HG03045 (cell line): ENCODE results near the gene FAM177A1.
"Not testable (repeated sequence)": the region's sequence is repeated elsewhere in the genome, so short reads cannot be mapped to it uniquely, and the experiment has no call there.

Source experiments
- ATAC-seq: cut with Tn5 transposase; IDR thresholded peaks from one replicate; pipeline ENCODE4 v1.9.1; 2021; ENCODE audit warnings: mild to moderate bottlenecking, moderate library complexity; ENCODE audit not compliant: unreplicated experiment

FAM177A1 gene

GRCh38 chr14:35061113-35061791 is 15.2 kb downstream of the FAM177A1 start:
- not testable (repeated sequence) for ATAC-seq

GRCh38 chr14:35065731-35066130 is 19.7 kb downstream of the FAM177A1 start:
- not testable (repeated sequence) for ATAC-seq

- ATAC-seq: no peak
Measured at GRCh38 chr14:35068238-35069012, 22.4 kb downstream of the FAM177A1 start.

- ATAC-seq: no peak
Measured at GRCh38 chr14:35072226-35072625, 26.2 kb downstream of the FAM177A1 start.

GRCh38 chr14:35073486-35073885 is 27.4 kb downstream of the FAM177A1 start:
- no peak for ATAC-seq

- no peak for ATAC-seq
Measured at GRCh38 chr14:35078082-35078481, 32.0 kb downstream of the FAM177A1 start.

- no peak for ATAC-seq
Measured at GRCh38 chr14:35079742-35080141, 33.7 kb downstream of the FAM177A1 start.

- ATAC-seq: no peak
Measured at GRCh38 chr14:35083530-35084150, 37.6 kb downstream of the FAM177A1 start.

GRCh38 chr14:35085441-35085840 is 39.4 kb downstream of the FAM177A1 start:
- no peak for ATAC-seq

GRCh38 chr14:35088514-35088913 is 42.4 kb downstream of the FAM177A1 start:
- no peak for ATAC-seq

GRCh38 chr14:35094645-35095044 is 48.6 kb downstream of the FAM177A1 start:
- ATAC-seq: not testable (repeated sequence)

- ATAC-seq: no peak
Measured at GRCh38 chr14:35107866-35108265, 61.8 kb downstream of the FAM177A1 start.

- ATAC-seq: no peak
Measured at GRCh38 chr14:35112641-35113040, 66.6 kb downstream of the FAM177A1 start.

- ATAC-seq: no peak
Measured at GRCh38 chr14:35113308-35113950, 67.4 kb downstream of the FAM177A1 start.

- no peak for ATAC-seq
Measured at GRCh38 chr14:35114036-35114435, 68.0 kb downstream of the FAM177A1 start.

GRCh38 chr14:35116242-35116641 is 70.2 kb downstream of the FAM177A1 start:
- ATAC-seq: no peak

- ATAC-seq: no peak
Measured at GRCh38 chr14:35117112-35117511, 71.0 kb downstream of the FAM177A1 start.

GRCh38 chr14:35121026-35121886 is 75.2 kb downstream of the FAM177A1 start:
- no peak for ATAC-seq

- peak; percentile 86 for ATAC-seq
Measured at GRCh38 chr14:35121887-35122695, 76.0 kb downstream of the FAM177A1 start, which contains the start of the genes PPP2R3C and PRORP. TSS of gene PPP2R3C (minus strand) at chr14:35121990. CDS start at chr14:35121959, 31 bp downstream. TSS of gene PRORP (plus strand) at chr14:35122552. CDS start at chr14:35123246, 694 bp downstream.
